ENCODE measurements around the gene SUPT20HL2.

Gene SUPT20HL2

DNA sequence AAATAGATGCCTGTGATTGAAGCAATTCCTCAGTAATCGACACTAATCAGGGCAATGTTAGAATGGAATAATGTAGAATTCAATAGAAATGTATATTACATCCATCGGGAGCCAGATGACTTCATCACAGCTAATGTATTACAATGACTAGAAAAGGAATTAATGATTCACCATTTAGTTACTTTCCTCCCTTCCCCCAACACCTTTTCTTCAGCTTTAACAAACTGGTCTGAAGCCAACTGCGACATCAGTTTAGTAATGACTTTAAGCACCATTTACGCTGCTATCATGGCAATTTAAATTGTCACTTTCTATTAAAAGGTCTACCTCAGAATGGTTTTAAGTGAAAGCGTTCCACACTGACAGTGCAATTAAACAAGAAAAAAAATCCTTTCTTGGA lies 45.1 kb downstream of the SUPT20HL2 start:
- TF ChIP-seq, protein P1, sequence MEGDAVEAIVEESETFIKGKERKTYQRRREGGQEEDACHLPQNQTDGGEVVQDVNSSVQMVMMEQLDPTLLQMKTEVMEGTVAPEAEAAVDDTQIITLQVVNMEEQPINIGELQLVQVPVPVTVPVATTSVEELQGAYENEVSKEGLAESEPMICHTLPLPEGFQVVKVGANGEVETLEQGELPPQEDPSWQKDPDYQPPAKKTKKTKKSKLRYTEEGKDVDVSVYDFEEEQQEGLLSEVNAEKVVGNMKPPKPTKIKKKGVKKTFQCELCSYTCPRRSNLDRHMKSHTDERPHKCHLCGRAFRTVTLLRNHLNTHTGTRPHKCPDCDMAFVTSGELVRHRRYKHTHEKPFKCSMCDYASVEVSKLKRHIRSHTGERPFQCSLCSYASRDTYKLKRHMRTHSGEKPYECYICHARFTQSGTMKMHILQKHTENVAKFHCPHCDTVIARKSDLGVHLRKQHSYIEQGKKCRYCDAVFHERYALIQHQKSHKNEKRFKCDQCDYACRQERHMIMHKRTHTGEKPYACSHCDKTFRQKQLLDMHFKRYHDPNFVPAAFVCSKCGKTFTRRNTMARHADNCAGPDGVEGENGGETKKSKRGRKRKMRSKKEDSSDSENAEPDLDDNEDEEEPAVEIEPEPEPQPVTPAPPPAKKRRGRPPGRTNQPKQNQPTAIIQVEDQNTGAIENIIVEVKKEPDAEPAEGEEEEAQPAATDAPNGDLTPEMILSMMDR (conservative IDR thresholded peaks at IDR 0.05; ENCODE audit: low read depth, low read length) = no peak
- DNase-seq (ENCODE audit: low read depth) = no peak
- no peak overlapping the region for H3K4me3 ChIP-seq (ENCODE audit: low read depth, low read length)

DNA sequence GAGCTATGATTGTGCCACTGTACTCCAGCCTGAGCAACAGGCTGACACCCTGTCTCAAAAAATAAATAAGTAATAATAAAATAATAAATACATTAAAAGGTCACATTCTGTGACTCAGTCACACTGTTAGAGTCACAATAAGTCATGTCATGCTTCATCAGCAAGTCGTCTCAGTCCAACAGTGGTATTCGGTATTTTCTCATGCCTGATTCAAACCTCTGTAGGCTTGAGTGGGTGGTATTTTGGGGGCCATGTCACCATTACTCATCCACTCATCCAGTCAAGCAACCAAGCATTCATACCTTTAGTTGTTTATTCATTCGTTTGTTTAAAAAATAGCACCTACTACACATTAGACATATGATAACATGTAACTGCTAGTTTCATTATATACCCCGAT lies 46.9 kb downstream of the SUPT20HL2 start:
- no peak overlapping the region for H3K4me3 ChIP-seq (ENCODE audit: low read depth, low read length)
- no peak for DNase-seq (ENCODE audit: low read depth)
- TF ChIP-seq, protein P1 (conservative IDR thresholded peaks at IDR 0.05; ENCODE audit: low read depth, low read length) = no peak

DNA sequence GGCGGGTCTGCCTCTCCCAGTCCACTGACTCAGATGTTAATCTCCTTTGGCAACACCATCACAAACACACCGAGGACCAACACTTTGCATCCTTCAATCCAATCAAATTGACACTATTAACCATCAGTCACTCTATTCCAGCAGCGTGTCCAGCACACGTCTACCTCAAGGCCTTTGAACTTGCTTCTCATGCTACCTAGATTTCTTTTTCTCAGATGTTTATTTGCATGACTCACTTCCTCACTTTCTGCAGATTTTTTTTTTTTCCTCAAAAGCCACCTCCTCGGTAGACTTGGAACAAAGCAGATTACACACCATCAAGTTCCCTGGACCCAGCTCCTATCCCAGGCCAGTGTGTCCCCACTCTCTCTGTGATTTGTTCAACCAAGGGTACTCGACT lies 49.5 kb downstream of the SUPT20HL2 start:
- no peak overlapping the region for H3K4me3 ChIP-seq (ENCODE audit: low read depth, low read length)
- no peak for DNase-seq (ENCODE audit: low read depth)
- TF ChIP-seq, protein P1 (conservative IDR thresholded peaks at IDR 0.05; ENCODE audit: low read depth, low read length) = no peak

DNA sequence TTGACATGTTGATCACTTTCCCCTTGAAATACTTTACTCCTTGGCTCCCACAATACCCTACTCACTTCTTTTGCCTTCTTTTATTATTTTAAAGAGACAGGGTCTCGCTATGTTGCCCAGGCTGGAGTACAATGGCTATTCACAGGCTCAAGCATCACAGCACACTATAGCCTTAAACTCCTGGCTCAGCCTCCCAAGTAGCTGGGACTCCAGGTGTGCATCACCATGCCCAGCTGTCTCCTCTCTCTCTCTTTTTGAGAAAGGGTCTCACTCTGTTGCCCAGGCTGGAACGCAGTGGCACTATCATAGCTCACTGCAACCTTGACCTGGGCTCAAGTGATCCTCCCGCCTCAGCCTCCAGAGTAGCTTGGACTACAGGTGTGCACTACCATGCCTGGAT lies 51.6 kb downstream of the SUPT20HL2 start:
- TF ChIP-seq, protein P1 (conservative IDR thresholded peaks at IDR 0.05; ENCODE audit: low read depth, low read length) = no peak
- no peak overlapping the region for H3K4me3 ChIP-seq (ENCODE audit: low read depth, low read length)

More for the DNA sequence above, 51.6 kb downstream of the SUPT20HL2 start:
- no peak for DNase-seq (ENCODE audit: low read depth)
